ENCODE measurements around the gene OXNAD1.

Gene OXNAD1

GRCh38 chr3:16264708-16265454 is at the start of gene OXNAD1, which contains the start of gene DPH3:
Gene OXNAD1 (plus strand): TSS chr3:16265212. CDS start chr3:16270953, 5,741 bp downstream.
Gene DPH3 (minus strand): TSS chr3:16264943. CDS start chr3:16264876, 67 bp downstream.
- DNase-seq (ENCODE audit: low read depth, low spot score): peak; percentile 99

GRCh38 chr3:16216373-16216935 is 48.6 kb upstream of the OXNAD1 start:
- DNase-seq (ENCODE audit: low read depth, low spot score): no peak

GRCh38 chr3:16219777-16220176 is 45.2 kb upstream of the OXNAD1 start:
- no peak for DNase-seq (ENCODE audit: low read depth, low spot score)

- no peak for DNase-seq (ENCODE audit: low read depth, low spot score)
Observed at GRCh38 chr3:16221990-16222389, 43.0 kb upstream of the OXNAD1 start.

- DNase-seq (ENCODE audit: low read depth, low spot score): no peak
Observed at GRCh38 chr3:16222547-16222946, 42.5 kb upstream of the OXNAD1 start.

GRCh38 chr3:16224325-16224724 is 40.7 kb upstream of the OXNAD1 start:
- no peak for DNase-seq (ENCODE audit: low read depth, low spot score)

- DNase-seq (ENCODE audit: low read depth, low spot score): no peak
Observed at GRCh38 chr3:16227566-16227965, 37.4 kb upstream of the OXNAD1 start.

- DNase-seq (ENCODE audit: low read depth, low spot score): no peak
Observed at GRCh38 chr3:16229681-16230080, 35.3 kb upstream of the OXNAD1 start.

- no peak for DNase-seq (ENCODE audit: low read depth, low spot score)
Observed at GRCh38 chr3:16231983-16232382, 33.0 kb upstream of the OXNAD1 start.

GRCh38 chr3:16233806-16234205 is 31.2 kb upstream of the OXNAD1 start:
- DNase-seq (ENCODE audit: low read depth, low spot score): no peak

- DNase-seq (ENCODE audit: low read depth, low spot score): no peak
Observed at GRCh38 chr3:16234281-16234680, 30.7 kb upstream of the OXNAD1 start.

GRCh38 chr3:16236030-16236639 is 28.9 kb upstream of the OXNAD1 start:
- DNase-seq (ENCODE audit: low read depth, low spot score): no peak

GRCh38 chr3:16236856-16237393 is 28.1 kb upstream of the OXNAD1 start:
- no peak for DNase-seq (ENCODE audit: low read depth, low spot score)

- DNase-seq (ENCODE audit: low read depth, low spot score): no peak
Observed at GRCh38 chr3:16239086-16239770, 25.8 kb upstream of the OXNAD1 start.

- DNase-seq (ENCODE audit: low read depth, low spot score): no peak
Observed at GRCh38 chr3:16239780-16240179, 25.2 kb upstream of the OXNAD1 start.

- DNase-seq (ENCODE audit: low read depth, low spot score): no peak
Observed at GRCh38 chr3:16240229-16241023, 24.6 kb upstream of the OXNAD1 start.

GRCh38 chr3:16241225-16241624 is 23.8 kb upstream of the OXNAD1 start:
- no peak for DNase-seq (ENCODE audit: low read depth, low spot score)

- no peak for DNase-seq (ENCODE audit: low read depth, low spot score)
Observed at GRCh38 chr3:16242177-16242576, 22.8 kb upstream of the OXNAD1 start.

GRCh38 chr3:16243706-16244490 is 21.1 kb upstream of the OXNAD1 start:
- DNase-seq (ENCODE audit: low read depth, low spot score): no peak

GRCh38 chr3:16245609-16246008 is 19.4 kb upstream of the OXNAD1 start:
- no peak for DNase-seq (ENCODE audit: low read depth, low spot score)
